HG02759 (cell line): ENCODE results near the gene FHL2.
"Not testable (repeated sequence)": the region's sequence is repeated elsewhere in the genome, so short reads cannot be mapped to it uniquely, and the experiment has no call there.

Experiments used
- ATAC-seq: cut with Tn5 transposase; IDR thresholded peaks from one replicate; pipeline ENCODE4 v1.9.1; 2021; ENCODE audit warnings: mild to moderate bottlenecking, moderate library complexity; ENCODE audit not compliant: unreplicated experiment

FHL2 gene

GRCh38 chr2:105424836-105425235 lies 26.0 kb upstream of the FHL2 start:
- not testable (repeated sequence) for ATAC-seq

- ATAC-seq = no peak
These were observed 23.9 kb upstream of the FHL2 start for GRCh38 chr2:105422801-105423200.

GRCh38 chr2:105421053-105421452 lies 22.2 kb upstream of the FHL2 start:
- ATAC-seq = no peak

- no peak for ATAC-seq
These were observed 19.7 kb upstream of the FHL2 start for GRCh38 chr2:105418522-105418921.

GRCh38 chr2:105417857-105418436 lies 19.1 kb upstream of the FHL2 start:
- no peak for ATAC-seq

GRCh38 chr2:105416156-105416555 lies 17.3 kb upstream of the FHL2 start:
- no peak for ATAC-seq

- no peak for ATAC-seq
These were observed 16.2 kb upstream of the FHL2 start for GRCh38 chr2:105415007-105415406.

GRCh38 chr2:105413206-105413605 lies 14.4 kb upstream of the FHL2 start:
- no peak for ATAC-seq

GRCh38 chr2:105412584-105412983 lies 13.7 kb upstream of the FHL2 start:
- ATAC-seq = no peak

- ATAC-seq = no peak
These were observed 13.0 kb upstream of the FHL2 start for GRCh38 chr2:105411720-105412407.

- no peak for ATAC-seq
These were observed 11.7 kb upstream of the FHL2 start for GRCh38 chr2:105410554-105410953.

GRCh38 chr2:105409717-105410116 lies 10.9 kb upstream of the FHL2 start:
- no peak for ATAC-seq

- ATAC-seq = no peak
These were observed 9.3 kb upstream of the FHL2 start for GRCh38 chr2:105407946-105408743.

GRCh38 chr2:105406221-105406620 lies 7.4 kb upstream of the FHL2 start:
- ATAC-seq = no peak

- ATAC-seq = no peak
These were observed 6.4 kb upstream of the FHL2 start for GRCh38 chr2:105405291-105405690.

- no peak for ATAC-seq
These were observed 5.9 kb upstream of the FHL2 start for GRCh38 chr2:105404736-105405135.

GRCh38 chr2:105403783-105404698 lies 5.2 kb upstream of the FHL2 start:
- ATAC-seq = no peak

GRCh38 chr2:105403241-105403782 lies 4.5 kb upstream of the FHL2 start:
- ATAC-seq = no peak

- no peak for ATAC-seq
These were observed 4.0 kb upstream of the FHL2 start for GRCh38 chr2:105402809-105403208.

- ATAC-seq = no peak
These were observed 3.0 kb upstream of the FHL2 start for GRCh38 chr2:105401867-105402266.

GRCh38 chr2:105400138-105400540 lies 1.3 kb upstream of the FHL2 start:
- no peak for ATAC-seq
